ENCODE measurements around the gene LZTS2.

Gene LZTS2

DNA sequence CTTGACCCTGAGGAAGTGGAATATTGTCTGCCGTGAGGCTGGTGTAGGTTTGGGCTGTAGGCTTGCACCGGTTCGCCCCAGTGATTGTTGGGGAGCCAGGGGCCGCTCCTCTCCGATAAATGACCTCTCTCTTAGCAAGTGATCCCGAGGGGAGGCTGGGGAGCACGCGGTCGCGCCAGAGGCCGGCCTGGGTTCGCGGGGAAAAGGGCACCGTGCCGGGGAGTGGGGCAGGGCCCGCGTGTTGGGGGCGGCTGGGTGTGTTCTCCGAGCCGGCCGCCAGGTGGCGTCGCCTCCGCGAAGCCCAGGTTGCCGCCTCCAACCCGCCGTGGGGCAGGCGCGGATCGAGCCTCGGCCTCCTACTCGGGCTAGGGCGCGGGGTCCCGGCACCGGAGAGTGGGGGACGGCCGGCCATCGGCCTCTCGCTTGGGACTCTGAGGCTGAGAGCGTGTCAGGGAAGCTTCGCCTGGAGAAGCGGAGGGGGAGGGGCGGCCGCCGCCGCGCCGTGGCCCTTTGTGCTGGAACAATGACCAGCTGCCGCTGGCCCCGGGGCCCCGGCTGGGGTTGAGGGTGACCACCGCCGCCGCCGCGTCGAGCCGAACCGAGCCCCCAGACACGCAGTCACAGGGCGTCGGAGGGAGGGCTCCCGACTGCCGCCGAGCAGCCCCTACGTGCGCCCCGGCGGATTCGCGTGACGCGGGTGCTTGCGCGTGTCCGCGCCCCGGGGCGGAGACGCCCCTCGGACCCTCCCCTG is 442 bp upstream of the LZTS2 start:
- peak in 1 of 2 experiments; percentile 42 for DNase-seq (ENCODE audit: low read depth in 2 of 2)

GRCh38 chr10:101000127-101000914 is 713 bp downstream of the LZTS2 start:
- no peak for DNase-seq (ENCODE audit: low read depth in 2 of 2)

DNA sequence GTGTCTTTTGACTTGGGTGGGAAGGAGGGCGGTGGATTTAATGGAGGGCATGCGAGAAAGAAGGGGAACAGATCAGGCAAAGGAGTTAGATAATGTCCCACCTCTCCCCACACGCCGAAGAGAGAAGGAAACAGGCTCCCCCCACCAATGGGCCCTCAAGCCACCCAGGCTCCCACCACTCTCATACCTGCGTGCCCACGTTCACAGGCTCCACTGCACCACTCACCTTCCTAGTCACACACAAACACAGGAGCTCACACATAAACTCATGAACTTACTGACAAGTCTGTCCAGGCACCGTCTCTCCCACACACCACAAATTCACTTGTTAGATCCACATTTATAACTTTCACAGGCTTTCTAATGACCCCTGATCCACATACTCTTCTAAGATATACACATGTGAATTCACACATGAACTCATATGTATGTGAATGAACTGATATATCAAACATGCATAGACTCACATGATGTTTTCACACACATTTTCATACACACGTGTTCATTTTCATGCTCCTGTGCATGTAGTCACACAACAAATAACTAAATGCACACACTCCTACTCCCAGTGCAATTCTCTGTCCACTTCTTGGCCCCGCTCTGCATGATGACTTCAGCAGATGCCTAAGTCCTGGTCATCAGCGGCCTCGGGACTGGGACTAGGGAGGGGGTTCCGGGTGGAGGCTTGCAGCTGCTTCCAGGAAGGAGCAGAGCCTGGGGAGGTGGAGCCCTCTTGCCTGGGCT is 1.5 kb downstream of the LZTS2 start:
- DNase-seq (ENCODE audit: low read depth in 2 of 2) = no peak

- DNase-seq (ENCODE audit: low read depth in 2 of 2) = no peak
Measured at GRCh38 chr10:101001659-101002035, 2.0 kb downstream of the LZTS2 start.

DNA sequence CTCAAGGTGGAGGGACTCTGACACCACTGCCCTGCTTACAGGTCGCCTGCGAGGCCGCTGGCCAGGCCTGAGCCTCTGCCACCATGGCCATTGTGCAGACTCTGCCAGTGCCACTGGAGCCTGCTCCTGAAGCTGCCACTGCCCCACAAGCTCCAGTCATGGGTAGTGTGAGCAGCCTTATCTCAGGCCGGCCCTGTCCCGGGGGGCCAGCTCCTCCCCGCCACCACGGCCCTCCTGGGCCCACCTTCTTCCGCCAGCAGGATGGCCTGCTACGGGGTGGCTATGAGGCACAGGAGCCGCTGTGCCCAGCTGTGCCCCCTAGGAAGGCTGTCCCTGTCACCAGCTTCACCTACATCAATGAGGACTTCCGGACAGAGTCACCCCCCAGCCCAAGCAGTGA is 2.8 kb downstream of the LZTS2 start:
- no peak for DNase-seq (ENCODE audit: low read depth in 2 of 2)

DNA sequence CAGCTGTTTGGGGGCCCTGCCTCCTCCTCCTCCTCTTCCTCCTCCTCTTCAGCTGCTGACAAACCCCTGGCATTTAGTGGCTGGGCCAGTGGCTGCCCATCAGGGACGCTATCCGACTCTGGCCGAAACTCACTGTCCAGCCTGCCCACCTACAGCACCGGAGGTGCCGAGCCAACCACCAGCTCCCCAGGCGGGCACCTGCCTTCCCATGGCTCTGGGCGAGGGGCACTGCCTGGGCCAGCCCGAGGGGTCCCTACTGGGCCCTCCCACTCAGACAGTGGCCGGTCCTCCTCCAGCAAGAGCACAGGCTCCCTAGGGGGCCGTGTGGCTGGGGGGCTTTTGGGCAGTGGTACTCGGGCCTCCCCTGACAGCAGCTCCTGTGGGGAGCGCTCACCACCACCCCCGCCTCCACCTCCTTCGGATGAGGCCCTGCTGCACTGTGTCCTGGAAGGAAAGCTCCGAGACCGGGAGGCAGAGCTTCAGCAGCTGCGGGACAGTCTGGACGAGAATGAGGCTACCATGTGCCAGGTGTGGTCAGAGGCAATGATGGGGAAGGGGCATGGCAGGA is 4.1 kb downstream of the LZTS2 start:
- no peak for DNase-seq (ENCODE audit: low read depth in 2 of 2)

DNA sequence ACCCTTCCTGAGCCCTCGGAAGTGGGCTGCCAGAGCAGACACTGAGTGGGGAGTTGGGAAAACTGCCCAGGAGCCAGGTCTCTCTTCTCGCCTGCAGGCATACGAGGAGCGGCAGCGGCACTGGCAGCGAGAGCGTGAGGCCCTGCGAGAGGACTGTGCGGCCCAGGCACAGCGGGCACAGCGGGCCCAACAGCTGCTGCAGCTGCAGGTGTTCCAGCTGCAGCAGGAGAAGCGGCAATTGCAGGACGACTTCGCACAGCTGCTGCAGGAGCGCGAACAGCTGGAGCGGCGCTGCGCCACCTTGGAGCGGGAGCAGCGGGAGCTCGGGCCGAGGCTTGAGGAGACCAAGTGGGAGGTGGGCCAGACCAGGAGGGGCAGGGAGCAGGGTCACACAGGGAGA is 5.8 kb downstream of the LZTS2 start:
- no peak for DNase-seq (ENCODE audit: low read depth in 2 of 2)

- DNase-seq (ENCODE audit: low read depth in 2 of 2) = no peak
Measured at GRCh38 chr10:101005869-101006567, 6.4 kb downstream of the LZTS2 start.

- DNase-seq (ENCODE audit: low read depth in 2 of 2) = no peak
Measured at GRCh38 chr10:101006593-101007098, 7.0 kb downstream of the LZTS2 start.

DNA sequence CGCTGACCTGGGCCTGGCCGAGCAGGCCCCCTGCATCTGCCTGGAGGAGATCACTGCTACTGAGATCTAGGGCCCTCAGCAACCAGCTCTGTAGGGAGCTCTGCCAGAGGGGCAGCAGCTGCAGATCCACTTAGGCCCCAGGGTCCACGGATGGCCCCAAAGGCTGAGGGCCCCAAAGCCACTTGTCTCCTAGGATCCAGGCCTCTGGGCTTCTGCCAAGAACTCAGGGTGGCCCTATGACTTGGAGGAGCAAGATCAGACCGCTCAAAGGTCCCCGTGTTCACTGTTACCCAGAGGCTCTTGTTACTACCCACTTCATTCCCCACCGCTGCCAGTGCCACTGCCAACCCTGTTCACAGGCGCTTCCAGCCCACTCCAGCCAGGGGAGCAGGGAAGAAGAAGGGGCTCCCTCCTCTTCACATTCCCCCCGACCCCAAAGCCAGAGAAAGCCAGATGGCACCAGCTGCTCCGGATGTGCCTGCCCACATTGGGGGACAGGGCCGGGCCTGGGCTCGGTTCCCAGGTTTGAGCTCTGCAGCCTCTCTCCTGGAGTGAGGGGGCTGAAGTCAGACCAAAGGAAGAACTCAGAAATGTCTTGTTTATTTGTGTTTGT is 7.6 kb downstream of the LZTS2 start:
- no peak for DNase-seq (ENCODE audit: low read depth in 2 of 2)

- no peak for DNase-seq (ENCODE audit: low read depth in 2 of 2)
Measured at GRCh38 chr10:101007915-101008822, 8.6 kb downstream of the LZTS2 start.

DNA sequence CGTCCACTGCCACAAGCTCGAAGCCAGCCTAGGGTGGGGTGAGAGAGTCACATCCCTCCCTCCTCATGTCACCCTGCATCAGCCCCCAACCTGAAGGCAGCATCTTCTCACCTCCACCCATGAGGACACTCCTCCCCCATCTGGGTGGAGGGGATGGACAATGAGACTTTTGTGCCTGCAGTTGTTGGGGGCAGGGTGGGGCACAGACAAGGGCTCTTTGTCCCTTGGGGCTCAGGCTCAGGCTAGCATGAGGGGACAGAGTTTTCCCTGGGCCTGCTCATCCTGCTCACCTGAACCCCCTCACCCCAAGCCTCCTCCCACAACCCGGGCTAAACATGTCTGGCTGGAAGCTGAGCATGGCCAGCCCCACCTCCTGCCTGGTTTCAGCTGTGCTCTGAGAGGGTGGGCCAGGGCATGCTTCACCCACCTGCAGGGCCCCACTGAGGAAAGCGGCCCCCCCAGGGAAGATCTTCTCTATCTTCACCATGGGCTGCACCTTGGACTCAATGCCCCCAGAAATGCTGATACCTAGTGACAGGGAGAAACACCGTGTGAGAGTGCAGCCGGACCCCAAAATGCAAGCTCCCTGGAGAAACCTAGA is 9.3 kb downstream of the LZTS2 start:
- DNase-seq (ENCODE audit: low read depth in 2 of 2) = no peak

GRCh38 chr10:101010329-101010728 is 10.7 kb downstream of the LZTS2 start:
- DNase-seq (ENCODE audit: low read depth in 2 of 2) = no peak

DNA sequence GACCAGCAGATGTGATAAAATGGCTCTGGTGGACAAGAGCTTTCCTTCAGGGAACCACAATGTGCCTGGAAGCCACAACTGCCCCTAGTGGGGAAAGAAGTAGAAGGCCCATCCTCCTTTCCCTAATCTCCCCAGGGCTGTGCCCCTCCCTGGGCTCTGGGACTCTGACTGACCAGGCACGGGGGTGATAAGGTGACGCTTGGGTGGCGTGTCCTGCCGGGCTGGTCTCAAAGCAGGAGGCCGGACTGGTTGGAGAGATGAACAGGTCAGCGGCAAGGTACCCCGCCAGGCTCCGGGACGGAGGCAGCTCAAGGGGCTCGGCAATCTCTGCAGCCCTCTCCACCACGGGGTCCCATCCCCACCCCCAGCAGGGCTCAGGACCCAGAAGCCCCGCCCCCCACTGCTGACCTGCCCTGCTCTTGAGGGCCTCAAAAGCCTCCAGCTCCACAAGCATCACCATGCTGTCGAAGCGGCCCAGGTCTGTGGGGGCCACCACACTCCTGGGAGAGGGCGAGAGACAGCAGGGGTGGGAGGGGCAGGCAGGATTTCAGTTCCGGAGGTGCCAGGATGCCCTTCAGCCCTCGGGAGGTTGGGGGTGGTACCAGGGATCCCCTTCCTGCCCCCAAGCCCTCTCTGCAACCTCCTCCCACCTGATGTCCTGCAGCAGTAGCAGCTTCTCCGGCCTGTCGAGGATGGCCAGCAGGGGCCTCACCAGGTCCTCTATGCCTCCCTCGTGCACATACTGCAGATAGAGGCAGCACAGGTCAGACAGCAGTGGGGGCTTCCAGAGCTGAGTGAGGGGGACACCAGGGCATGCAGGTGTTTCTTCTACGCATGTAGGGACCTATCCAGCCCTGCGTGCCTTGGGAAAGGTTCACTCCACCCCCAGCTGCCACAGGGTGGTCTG is 12.2 kb downstream of the LZTS2 start:
- DNase-seq (ENCODE audit: low read depth in 2 of 2) = no peak

DNA sequence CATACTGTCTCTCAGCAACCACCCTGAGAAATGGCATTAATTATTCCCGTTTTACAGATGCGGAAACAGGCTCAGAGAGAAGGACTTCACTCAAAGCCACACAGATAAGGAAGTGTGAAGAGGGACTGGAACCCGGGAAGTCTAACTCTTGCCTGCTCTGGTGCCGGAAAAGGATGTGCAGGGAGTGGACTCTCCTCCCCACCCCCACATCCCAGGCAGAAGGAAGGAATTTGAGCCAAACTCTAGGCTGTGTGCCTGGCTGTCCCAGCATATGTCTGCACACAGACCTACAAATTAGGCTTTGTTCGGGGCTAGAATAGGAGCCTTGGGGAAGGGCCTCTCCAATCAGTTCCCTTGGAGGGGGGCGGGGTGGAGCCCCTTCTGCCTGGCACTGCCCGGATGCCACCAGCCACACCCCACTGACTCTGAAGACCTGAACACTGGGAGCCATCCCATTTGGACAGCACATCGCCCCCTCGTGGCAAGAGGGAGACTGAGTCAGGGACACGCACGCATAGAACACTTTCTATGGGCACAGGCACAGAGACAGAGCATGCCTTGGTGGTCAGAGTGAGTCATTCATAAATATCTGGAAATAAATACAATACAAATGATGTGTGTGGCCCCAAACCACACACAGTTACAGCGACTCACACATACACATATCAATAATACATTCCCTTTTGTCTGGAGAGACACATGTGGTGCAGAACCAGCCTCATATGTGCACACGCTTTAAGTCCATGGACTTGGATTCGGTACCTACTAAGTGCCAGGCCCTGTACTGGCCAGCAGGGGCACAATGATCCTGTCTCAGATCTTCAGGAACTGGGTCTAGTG is 13.1 kb downstream of the LZTS2 start:
- peak; percentile 73 to 78 for DNase-seq (ENCODE audit: low read depth in 2 of 2)

- DNase-seq (ENCODE audit: low read depth in 2 of 2) = no peak
Measured at GRCh38 chr10:101013365-101013825, 13.8 kb downstream of the LZTS2 start.

- DNase-seq (ENCODE audit: low read depth in 2 of 2) = no peak
Measured at GRCh38 chr10:101014230-101014884, 14.7 kb downstream of the LZTS2 start.

Measured in fibroblast of skin of left biceps (primary cell).